Activated CD8-positive, alpha-beta memory T cell treated with anti-CD3 and anti-CD28 coated beads for 36 hours (primary cell): ENCODE measurements around the gene CD300LG. TPM values are rescaled to one million over a fixed set of nuclear protein-coding genes. Genes with fewer than 3 reads are reported as not detected.
"Not testable (repeated sequence)": the region's sequence is repeated elsewhere in the genome, so short reads cannot be mapped to it uniquely, and the experiment has no call there.

Experiments used
- CTCF ChIA-PET: fragments of 350-600 bp; sonication (Branson Sonifier 250); formaldehyde crosslinking; loops from one replicate; lab custom pipeline; 2021; ENCODE audit warnings: antibody characterized with exemption; lab: Charles Lee
- POLR2A ChIA-PET: fragments of 350-600 bp; sonication (Branson Sonifier 250); formaldehyde crosslinking; loops from one replicate; lab custom pipeline; 2021; ENCODE audit warnings: antibody characterized with exemption; lab: Charles Lee
- total RNA-seq, 2 experiments: library from RNA; stranded (reverse); gene quantifications; one replicate each; pipeline ENCODE4 v1.2.3, GENCODE V29; 2021

Gene CD300LG
- total RNA-seq, 2 experiments from 2014 or later = not detected

DNA sequence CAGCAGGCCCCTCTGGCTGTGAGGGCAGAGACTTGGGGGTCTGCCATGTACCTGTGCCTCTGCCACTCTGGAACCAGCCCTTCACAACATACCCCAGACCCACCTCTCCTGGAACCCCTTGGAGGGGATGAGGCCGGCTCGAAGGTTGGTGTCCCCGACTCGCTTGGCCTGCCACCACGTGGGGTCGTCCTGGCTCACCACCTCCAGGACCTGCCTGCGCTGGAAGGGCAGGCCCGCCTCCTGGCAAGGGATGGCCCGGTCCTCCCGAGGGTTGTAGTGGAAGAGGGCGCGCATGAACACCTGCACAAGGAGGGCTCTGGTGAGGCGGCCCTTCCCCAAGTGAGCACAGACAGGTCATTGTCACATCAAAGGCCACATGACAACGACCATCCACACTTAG, 26.2 kb upstream of the CD300LG start:
- CTCF ChIA-PET = no interaction called here
- POLR2A ChIA-PET = no interaction called here

DNA sequence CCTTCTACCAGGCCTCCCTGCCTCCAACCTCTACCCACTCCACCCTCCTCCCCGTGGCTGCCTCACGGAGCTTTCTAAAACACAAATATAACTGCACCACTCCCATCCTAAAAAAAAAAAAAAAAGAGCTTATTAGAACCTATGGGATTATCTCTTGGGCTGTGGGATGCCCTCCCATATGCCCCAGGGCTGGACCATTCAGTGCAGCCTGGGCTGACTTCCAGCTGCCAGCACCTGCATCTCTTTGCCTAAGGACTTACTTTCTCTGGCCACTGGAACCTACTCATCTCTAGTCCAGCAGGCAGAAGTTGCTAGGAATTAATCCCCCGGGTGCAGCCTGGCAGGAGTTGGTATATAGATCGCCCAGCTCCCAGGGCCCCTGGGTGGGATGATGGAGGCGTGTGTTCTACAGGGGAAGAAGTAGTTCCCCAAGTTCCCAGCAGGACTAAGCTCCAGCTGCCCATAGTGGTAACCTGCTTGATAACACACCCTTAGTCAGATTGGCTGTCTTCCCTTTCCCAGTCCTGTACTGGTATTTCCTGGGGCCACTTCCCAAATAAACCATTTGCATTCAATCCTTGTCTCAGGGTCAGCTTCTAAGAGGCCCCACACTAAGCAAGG, 24.3 kb upstream of the CD300LG start:
- CTCF ChIA-PET = interaction anchor here (0.8 kb wide), 1 partner anchor 23 kb away, joined by 3 read pairs; no protein-coding TSS in a partner anchor
- POLR2A ChIA-PET = no interaction called here

DNA sequence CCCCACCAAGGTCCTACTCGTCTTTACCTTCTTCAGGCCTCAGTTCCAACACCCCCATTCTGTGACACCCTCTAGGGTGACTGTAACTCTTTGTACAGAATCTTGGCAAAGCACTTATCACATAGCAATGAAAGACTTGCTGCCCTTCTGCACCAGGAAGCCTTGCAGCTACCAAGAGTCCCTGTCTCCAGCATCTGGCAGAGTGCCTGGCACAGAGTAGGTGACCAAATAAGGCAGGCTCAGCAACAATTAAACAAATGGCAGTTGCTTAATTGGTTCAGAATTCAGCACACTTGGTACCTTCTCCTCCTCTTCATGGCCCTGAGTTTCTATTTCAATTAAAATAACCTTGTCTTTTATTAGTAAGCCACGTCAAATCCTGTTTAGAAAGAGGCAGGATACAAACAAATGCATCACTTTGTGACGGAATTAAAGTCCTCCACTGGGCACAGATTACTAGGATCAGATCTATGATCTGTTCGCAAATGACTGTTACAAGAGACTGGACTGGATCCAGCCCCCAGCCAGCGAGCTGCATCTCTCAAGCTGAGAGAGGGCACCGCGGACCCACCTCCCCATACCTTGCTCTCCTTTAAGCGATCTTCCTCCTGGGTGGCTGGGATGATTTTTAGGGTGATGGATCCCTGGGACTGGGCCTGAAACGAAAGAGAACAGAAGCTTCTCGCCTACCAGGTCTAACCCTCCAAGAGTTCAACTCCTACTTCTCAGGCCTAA, 23.5 kb upstream of the CD300LG start:
- ChIA-PET CTCF (interaction anchor here (0.8 kb wide), 1 partner anchor 22 kb away, joined by 3 read pairs; no protein-coding TSS in a partner anchor), POLR2A (no interaction called here)

DNA sequence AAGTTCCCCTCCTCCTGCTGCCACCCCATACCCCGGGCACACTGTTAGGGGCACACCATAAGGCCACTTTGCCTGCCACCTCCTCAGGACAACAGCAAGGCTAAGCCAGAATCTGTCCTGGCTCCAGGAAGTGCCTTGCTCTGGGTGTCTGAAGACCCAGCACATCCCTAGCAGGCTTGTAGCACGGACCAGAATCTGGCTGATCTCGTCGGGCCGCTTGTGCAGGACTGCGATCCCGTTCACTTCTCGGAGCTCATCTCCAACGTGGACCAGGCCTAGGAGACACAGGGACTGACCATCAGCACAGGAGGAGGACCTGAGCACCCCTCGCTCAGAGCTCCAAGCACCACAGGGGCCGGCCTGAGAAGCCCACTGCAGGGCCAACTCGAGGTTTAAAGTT, 21.4 kb upstream of the CD300LG start:
- CTCF ChIA-PET = no interaction called here
- POLR2A ChIA-PET = no interaction called here

DNA sequence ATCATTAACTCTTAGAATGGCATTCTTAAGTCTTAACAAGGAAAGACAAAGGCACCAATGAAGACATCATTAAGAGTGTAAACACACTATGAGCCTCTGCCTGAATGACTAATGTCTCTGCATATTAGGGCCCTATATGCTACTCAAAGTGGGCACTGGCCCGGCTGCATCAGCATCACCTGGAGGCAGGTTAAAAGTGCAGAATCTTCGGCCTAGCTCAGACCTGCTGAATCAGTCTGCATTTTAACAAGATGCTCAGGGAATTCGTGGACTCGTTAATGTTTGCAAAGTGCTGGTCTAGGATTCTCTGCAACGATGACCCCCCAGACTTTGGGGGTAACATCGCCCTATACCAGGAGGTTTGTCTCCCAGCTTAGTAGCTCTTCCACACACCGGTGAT, 20.8 kb upstream of the CD300LG start:
- CTCF ChIA-PET = no interaction called here
- POLR2A ChIA-PET = no interaction called here

DNA sequence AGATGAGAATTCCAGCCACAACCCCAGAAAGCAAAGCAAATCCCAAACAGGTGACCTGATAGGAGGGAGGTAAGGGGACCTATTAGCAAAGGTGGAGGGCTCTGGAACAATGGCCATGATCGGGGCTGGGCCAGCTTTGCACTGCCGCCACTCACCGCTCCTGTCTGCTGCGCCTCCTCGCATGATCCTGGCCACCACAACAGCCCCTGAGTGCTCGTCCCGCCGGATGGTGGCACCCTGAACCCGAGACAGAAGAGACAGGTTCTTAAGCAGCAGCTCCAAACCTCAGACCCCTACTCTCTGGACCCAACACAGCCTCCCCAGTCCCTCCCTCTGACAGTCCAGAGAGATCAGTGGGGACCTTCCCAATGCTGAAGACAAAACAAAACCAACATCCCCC, 19.4 kb upstream of the CD300LG start:
- CTCF ChIA-PET = interaction anchor here (0.7 to 1.0 kb wide), 2 partner anchors 9 to 619 kb away, joined by 3 read pairs; no protein-coding TSS in a partner anchor
- POLR2A ChIA-PET = no interaction called here

DNA sequence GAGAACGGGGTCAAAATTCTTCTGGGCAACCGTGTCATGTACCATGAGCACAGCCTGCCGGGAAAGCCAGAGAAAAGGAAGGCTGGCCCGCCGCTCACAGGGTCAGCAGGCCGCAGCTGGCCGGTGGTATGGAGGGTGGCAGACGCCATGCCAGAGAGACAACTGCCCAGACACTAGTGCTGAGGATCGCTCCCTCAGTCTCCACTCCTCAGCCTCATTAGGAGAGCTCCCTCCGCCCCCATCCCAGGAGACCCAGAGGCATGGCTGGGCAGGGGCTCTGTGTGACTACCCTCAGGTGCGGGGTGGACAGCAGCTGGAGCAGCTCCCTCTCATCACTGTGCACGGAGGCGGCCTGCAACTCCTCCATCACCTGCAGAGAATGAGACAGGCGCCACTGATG, 17.2 kb upstream of the CD300LG start:
- ChIA-PET CTCF (no interaction called here), POLR2A (no interaction called here)

DNA sequence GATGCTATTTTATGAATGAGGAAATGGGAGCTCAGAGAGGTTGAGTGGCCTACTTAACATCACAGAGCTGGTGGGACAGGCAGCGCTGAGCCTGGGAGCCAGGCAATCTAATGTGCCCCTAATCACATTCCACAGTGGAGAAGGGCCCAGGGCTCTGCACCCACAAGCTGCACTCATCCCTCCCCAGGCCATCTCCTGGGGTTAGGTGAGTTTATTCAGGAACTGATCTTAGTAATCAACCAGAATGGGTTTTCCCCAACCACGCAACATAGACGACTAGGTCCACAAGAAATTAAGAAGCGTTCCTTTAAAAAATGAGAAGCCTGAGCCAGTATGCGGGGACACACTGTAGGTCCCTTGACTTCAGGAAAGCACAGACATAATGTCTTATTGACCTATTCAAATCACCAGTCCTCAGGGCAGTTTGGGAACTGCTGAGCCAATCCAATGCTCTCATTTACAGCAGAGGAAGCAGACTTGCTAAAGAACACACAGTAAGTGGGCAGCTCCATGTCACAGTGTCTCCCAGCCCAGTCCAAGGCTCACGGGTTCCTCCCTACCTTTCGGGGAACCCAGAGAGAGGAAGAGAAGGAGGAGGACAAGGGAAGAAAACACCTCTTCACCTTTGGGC, 16.4 kb upstream of the CD300LG start:
- ChIA-PET CTCF (interaction anchor here (2.6 kb wide), 1 partner anchor 16 kb away, joined by 9 read pairs; the partner anchor contains the start of gene CD300LG), POLR2A (no interaction called here)

DNA sequence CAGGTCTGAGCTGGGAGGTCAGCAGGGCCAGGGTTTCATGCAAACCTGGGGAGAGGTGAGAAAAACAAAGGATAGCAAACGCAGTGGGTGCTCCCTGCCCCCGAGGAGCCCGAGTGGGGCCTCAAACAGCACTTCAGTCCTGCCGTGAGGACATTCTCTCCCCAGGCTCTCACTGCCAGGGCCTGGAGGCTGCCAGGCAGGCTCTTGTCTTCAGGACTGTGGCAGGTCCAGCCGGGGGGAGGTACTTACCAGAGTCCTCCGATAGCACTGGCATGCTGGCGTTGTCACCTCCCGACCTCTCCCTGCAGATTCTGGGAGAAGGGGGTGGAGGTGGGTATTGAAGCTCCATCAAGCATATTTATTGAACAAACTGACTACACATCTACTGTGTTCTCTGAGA, 15.3 kb upstream of the CD300LG start:
- CTCF ChIA-PET = interaction anchor here (1.1 to 2.6 kb wide), 2 partner anchors 9 to 15 kb away, joined by 4 to 9 read pairs; partner anchors contain the start of gene CD300LG
- POLR2A ChIA-PET = interaction anchor here (0.6 kb wide), 1 partner anchor 13 kb away, joined by 3 read pairs; no protein-coding TSS in a partner anchor

DNA sequence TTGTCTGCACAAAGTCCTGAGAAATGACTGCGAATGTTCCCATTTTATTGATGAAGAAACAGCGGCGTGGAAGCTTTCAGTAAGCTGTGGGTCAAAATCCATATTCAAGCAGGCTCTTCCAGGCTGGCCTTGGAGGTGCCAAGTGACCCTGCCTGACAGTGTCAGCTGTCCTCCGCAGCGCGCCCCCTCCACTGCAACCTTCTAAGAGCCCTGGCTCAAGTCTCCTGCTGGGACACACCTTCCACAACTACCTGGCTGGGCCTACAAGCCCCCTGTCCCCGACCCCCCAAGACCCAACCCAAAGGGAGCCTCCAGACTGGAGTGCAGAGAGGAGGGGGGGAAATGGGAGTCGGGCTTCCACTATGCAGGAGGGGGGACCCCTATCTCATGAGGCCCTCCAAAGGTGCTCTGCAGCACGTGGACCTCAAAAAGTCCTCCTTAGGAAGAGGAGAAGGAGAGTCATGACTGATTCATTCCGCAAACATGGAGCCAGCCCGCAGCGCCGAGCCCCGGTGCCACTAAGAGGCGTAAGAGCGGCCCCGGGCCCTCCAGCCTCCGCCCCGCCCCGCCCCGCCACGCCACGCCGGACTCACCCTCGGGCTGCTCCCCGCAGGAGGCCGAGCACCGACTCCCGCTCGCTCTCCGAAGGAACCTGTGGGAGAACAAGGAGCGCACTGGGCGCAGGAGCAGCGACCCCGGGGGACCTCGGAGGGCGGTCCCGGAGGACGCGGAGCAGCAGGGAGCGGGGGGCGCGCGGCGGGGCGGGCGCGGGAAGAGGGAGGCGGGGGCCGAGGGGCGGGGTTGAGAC, 14.6 kb upstream of the CD300LG start:
- CTCF ChIA-PET = interaction anchor here (1.1 to 2.6 kb wide), 2 partner anchors 8 to 14 kb away, joined by 4 to 9 read pairs; partner anchors contain the start of gene CD300LG

DNA sequence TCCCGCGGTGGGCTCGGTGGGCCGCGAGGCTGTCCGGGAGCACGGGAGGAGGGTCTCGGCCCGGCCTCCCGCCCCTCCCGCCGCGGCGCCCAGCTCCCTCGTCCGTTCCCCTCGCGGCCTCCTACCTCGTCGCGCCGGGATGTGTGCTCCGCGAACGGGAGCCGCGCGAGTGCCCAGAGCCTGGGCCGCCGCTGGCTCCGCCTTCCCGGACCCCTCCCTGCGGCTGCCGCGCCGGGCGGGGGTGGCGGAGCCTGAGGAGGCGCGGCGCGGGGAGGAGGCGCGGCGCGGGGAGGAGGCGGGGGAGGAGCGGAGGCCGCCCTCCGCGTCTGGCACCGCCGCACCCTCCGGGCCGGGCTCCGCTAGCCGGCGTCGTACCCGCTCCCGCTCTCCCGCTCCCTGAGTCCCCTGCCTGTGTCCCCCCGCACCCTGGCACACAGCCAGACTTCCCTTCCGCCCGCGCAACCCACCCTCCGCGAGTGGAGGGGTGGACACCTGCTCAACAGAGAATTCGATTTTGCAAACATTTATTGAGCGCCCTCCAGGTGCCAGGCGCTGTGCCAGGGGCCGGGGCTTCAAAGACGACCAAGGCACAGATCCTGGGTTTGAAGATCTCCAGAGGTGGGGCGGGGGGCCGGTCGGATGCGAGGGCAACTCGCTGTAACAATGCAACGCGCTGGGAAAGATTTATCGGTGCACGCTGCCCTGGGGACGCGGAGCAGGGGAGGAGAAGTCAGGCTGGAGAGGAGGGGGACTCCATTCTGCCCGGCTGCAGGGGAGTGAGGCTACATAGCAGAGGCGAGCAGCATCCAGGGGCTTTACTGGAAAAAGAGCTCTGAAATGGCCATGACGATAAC, 13.8 kb upstream of the CD300LG start, which contains the start of gene MPP3:
TSS of gene MPP3 (minus strand) at position 171 of the 854 bp plus-strand sequence. CDS start 1,240 bp downstream, outside the sequence.
- ChIA-PET CTCF (interaction anchor here (1.7 to 2.6 kb wide), 2 partner anchors 13 kb away, joined by 7 to 9 read pairs; partner anchors contain the start of gene CD300LG), POLR2A (no interaction called here)

More for the DNA sequence above, 14.6 kb upstream of the CD300LG start:
- POLR2A ChIA-PET = interaction anchor here (0.6 kb wide), 1 partner anchor 13 kb away, joined by 3 read pairs; no protein-coding TSS in a partner anchor

DNA sequence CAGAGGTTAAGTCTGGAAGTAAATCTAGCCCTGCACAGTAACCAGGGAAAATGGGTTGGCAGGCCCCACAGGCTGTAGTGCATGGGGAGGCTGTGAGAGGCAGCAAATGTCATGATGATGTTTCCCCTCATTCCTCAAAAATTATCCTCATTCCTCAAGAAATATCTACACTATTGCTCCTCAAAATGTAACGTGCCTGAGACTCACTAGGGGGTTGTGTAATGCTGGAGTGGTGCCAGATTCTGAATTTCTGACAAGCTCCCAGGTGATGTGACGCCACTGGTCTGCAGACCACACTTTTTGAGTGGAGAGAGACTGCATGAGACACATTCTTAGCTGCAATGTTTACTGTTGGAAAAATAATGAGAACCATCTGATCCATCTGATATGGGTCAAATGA, 12.9 kb upstream of the CD300LG start:
- ChIA-PET CTCF (interaction anchor here (1.1 to 1.7 kb wide), 2 partner anchors 12 to 20 kb away, joined by 3 to 7 read pairs; no protein-coding TSS in a partner anchor), POLR2A (no interaction called here)

DNA sequence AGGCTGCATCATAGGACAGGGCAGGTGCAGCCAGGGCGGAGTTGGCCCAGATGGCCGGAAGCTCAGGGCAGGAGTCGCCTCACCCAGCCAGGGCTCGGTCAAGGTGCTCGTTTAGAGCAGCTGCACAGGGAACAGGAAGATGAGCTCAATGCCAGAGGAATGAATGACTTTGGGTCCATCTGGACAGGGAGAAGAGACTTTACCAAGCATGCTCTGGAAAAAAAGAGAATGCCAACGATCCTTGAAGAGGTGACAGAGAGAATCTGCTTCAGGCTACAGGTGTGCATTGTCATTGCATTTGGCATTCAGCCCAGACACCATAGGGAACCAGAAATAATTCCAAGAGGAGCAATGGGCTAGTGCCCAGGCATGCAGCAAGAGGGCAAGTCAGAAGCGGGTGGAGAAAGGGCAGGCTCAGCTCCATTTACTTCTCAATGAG, 7.3 kb upstream of the CD300LG start:
- POLR2A ChIA-PET = no interaction called here
- CTCF ChIA-PET = interaction anchor here (0.5 kb wide), 1 partner anchor 87 kb away, joined by 3 read pairs; no protein-coding TSS in a partner anchor

DNA sequence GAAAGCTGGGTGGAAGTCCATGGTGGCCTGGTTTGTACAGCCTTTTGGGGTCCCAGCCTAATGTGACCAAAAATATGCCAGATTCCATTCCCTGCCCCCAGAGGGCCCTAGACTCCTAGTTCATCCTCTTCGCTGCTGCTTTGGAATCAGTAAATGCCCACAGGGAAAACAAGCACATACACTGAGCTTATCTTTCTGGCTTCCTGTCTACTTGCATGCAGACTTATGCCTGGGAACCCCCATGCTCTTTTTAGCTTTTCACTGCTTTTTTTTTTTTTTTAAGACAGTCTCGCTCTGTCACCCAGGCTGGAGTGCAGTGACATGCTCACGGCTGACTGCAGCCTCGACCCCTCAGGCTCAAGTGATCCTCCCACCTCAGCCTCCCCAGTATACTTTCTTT, 6.2 kb upstream of the CD300LG start:
- ChIA-PET CTCF (interaction anchor here (0.7 kb wide), 1 partner anchor 9 kb away, joined by 4 read pairs; no protein-coding TSS in a partner anchor), POLR2A (no interaction called here)

DNA sequence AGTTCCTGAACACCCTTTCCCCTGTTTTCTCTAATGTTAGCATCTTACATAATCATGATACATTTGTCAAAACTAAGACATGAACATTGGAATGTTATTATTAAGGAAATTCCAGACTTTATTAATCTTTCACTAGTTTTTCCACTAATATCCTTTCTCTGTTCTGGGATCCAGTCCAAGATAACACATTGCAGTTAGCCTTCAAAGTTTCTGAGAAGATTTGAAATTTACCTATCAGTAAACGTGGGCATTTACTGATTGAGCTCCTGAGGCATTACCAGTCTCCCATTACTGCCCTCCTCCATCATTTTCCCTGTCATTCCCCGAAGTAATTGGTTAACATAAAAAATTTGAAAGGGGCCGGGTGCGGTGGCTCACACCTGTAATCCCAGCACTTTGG, 5.7 kb upstream of the CD300LG start:
- POLR2A ChIA-PET = no interaction called here
- CTCF ChIA-PET = interaction anchor here (0.7 kb wide), 1 partner anchor 665 kb away, joined by 3 read pairs; no protein-coding TSS in a partner anchor

DNA sequence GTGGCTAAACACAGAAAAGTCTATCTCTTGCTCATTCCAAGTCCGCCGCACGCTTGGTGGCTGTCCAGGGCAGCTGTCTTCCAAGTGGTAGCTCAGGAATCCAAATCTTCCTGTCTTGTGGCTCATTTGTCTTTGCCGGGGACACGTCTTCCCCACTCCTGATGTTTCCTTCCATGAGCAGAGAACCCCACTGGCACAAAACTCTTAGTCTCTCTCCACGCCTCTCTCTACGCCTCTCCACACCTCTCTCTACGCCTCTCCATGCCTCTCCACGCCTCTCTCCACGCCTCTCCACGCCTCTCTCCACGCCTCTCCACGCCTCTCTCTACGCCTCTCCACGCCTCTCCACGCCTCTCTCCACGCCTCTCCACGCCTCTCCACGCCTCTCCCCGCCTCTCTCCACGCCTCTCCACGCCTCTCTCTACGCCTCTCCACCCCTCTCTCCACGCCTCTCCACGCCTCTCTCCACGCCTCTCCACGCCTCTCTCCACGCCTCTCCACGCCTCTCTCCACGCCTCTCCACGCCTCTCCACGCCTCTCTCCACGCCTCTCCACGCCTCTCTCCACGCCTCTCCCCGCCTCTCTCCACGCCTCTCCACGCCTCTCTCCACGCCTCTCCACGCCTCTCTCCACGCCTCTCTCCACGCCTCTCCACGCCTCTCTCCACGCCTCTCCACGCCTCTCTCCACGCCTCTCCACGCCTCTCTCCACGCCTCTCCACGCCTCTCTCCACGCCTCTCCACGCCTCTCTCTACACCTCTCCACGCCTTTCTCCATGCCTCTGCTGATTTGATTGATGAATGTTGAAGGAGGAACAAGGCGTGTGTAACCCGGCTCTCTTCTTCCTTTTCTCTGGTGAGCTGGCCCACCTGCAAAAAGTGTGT, 4.6 kb upstream of the CD300LG start:
- POLR2A ChIA-PET = not testable (repeated sequence)
- CTCF ChIA-PET = interaction anchor here (0.7 to 1.1 kb wide), 4 partner anchors 67 to 1521 kb away, joined by 3 read pairs; no protein-coding TSS in a partner anchor

DNA sequence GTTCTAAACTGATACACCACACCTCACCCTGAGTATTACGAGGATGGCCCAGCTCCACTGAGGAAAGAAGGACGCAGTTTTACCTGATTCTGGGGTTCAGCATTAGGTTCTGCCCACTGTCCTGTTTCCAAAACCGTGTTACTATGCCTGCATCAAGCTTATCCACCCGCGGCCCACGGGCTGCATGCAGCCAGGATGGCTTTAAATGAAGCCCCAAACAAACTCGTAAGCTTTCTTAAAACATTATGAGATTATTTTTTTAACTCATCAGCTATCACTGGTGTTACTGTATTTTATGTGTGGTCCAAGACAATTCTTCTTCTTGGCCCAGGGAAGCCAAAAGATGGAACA, 4.0 kb upstream of the CD300LG start:
- ChIA-PET CTCF (interaction anchor here (0.7 to 1.1 kb wide), 2 partner anchors 77 to 202 kb away, joined by 3 to 4 read pairs; no protein-coding TSS in a partner anchor), POLR2A (no interaction called here)
